ENCODE results near the gene TANK.

TANK gene

DNA sequence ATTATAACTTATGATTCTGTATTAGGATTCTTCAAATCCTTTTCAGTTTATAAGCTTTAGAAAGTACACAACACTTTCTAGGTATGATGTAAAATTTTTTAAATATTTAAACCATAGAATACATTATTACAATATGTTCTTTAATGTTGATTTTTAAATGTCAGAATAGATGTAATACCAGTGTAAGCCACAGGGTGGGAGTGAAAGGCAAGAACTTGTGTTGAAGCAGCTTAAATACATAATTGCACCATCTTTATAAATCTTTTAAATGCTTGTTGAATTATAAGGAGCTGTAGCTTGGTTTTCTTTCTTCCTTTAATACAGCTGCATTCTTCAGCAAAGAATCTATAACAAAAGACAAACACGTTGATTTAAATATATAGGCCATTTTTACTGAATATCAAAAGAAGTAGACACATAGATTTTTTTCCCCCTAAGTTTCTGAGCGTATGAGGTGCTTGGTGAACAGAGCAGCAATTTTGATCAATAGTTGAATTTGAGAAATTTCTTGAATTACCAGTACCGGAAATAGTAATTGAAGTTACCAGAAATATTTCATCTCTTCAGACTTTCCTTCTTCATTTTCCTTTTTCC, 63.0 kb downstream of the TANK start:
- H3K27ac ChIP-seq (ENCODE audit: low read depth, low read length): no peak overlapping the region
- H3K4me3 ChIP-seq (ENCODE audit: insufficient read depth, low read length, poor library complexity, severe bottlenecking): no peak overlapping the region
- 0 out of 2 replicates have a peak, but pooled peaks cover 3% of the 10 kb centered on the region for H3F3A ChIP-seq (ENCODE audit: insufficient read depth)
- H3K9me3 ChIP-seq (ENCODE audit: insufficient read depth, low read length): no peaks in the 10 kb centered on the region
- H3K36me3 ChIP-seq (ENCODE audit: low read length): peaks cover 18% of the 10 kb centered on the region; the same call in 1 of the 2 replicates
- H3K79me2 ChIP-seq (ENCODE audit: insufficient read depth, low read length): no peaks in the 10 kb centered on the region
- no peak overlapping the region for H2AFZ ChIP-seq (ENCODE audit: low read depth, low read length, severe bottlenecking)
- no peaks in the 10 kb centered on the region for H4K20me1 ChIP-seq (ENCODE audit: low read depth, low read length)
- H3K9me2 ChIP-seq (replicated peaks; ENCODE audit: insufficient read depth, low read length): no peaks in the 10 kb centered on the region
- no peaks in the 10 kb centered on the region for H3K27me3 ChIP-seq (ENCODE audit: low read length)
- TF ChIP-seq EZH2phosphoT487 (conservative IDR thresholded peaks at IDR 0.05; ENCODE audit: low read length): no peak
- TF ChIP-seq, protein P1, sequence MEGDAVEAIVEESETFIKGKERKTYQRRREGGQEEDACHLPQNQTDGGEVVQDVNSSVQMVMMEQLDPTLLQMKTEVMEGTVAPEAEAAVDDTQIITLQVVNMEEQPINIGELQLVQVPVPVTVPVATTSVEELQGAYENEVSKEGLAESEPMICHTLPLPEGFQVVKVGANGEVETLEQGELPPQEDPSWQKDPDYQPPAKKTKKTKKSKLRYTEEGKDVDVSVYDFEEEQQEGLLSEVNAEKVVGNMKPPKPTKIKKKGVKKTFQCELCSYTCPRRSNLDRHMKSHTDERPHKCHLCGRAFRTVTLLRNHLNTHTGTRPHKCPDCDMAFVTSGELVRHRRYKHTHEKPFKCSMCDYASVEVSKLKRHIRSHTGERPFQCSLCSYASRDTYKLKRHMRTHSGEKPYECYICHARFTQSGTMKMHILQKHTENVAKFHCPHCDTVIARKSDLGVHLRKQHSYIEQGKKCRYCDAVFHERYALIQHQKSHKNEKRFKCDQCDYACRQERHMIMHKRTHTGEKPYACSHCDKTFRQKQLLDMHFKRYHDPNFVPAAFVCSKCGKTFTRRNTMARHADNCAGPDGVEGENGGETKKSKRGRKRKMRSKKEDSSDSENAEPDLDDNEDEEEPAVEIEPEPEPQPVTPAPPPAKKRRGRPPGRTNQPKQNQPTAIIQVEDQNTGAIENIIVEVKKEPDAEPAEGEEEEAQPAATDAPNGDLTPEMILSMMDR (IDR thresholded peaks at IDR 0.05; ENCODE audit: insufficient read depth, low read length, poor library complexity, severe bottlenecking): peak; percentile 49
- H3K9ac ChIP-seq (ENCODE audit: low read length): no peak overlapping the region
- no peak overlapping the region for H3K4me2 ChIP-seq (ENCODE audit: low read depth, low read length, poor library complexity, severe bottlenecking)

DNA sequence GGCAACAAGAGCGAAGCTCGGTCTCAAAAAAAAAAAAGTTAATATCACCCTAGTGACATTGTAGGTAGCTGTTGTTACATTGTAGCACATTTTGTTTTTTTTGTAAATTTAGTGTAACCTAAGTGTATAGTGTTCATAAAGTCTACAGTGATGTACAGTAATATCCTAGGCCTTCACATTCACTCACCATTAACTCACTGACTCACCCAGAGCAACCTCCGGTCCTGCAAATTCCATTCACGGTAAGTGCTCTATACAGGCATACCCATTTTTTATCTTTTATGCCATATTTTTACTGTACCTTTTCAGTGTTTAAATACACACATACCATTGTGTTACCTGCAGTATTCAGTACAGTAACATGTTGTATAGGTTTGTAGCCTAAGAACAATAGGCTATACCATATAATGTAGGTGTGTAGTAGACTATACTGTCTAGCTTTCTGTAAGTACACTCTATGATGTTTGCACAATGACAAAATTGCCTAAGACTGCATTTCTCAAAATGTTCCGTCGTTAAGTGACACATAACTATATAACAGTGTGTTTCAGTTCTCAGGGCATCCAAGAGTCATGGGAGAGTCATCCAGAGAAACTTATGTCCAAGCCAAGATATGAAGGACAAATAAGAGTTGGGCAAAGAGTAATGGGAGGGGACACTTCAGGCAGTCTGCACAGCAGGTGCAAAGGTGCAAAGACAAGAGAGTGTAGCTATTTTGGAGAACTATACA, 68.4 kb downstream of the TANK start:
- Histone ChIP-seq H2AFZ (ENCODE audit: low read depth, low read length, severe bottlenecking) (no peak overlapping the region), H3K4me3 (ENCODE audit: insufficient read depth, low read length, poor library complexity, severe bottlenecking) (no peak overlapping the region), H3K79me2 (ENCODE audit: insufficient read depth, low read length) (no peaks in the 10 kb centered on the region), H3K27me3 (ENCODE audit: low read length) (no peaks in the 10 kb centered on the region), H3K9ac (ENCODE audit: low read length) (no peak overlapping the region), H3F3A (ENCODE audit: insufficient read depth) (0 out of 2 replicates have a peak, but pooled peaks cover 3% of the 10 kb centered on the region), H3K9me3 (ENCODE audit: insufficient read depth, low read length) (no peaks in the 10 kb centered on the region), H3K4me2 (ENCODE audit: low read depth, low read length, poor library complexity, severe bottlenecking) (no peak overlapping the region), H3K27ac (ENCODE audit: low read depth, low read length) (no peak overlapping the region), H3K36me3 (ENCODE audit: low read length) (peaks cover 26% of the 10 kb centered on the region; the same call in 1 of the 2 replicates), H3K9me2 (replicated peaks; ENCODE audit: insufficient read depth, low read length) (no peaks in the 10 kb centered on the region), H4K20me1 (ENCODE audit: low read depth, low read length) (no peaks in the 10 kb centered on the region)
- TF ChIP-seq EZH2phosphoT487 (conservative IDR thresholded peaks at IDR 0.05; ENCODE audit: low read length): no peak

GRCh38 chr2:161230959-161231358, 70.7 kb downstream of the TANK start:
- H3K4me3 ChIP-seq (ENCODE audit: insufficient read depth, low read length, poor library complexity, severe bottlenecking): no peak overlapping the region
- H3K9me3 ChIP-seq (ENCODE audit: insufficient read depth, low read length): no peaks in the 10 kb centered on the region
- H2AFZ ChIP-seq (ENCODE audit: low read depth, low read length, severe bottlenecking): no peak overlapping the region
- no peak for TF ChIP-seq EZH2phosphoT487 (conservative IDR thresholded peaks at IDR 0.05; ENCODE audit: low read length)
- TF ChIP-seq, protein P1 (IDR thresholded peaks at IDR 0.05; ENCODE audit: insufficient read depth, low read length, poor library complexity, severe bottlenecking): no peak
- peaks cover 23% of the 10 kb centered on the region; the same call in 1 of the 2 replicates for H3K36me3 ChIP-seq (ENCODE audit: low read length)
- H3K9ac ChIP-seq (ENCODE audit: low read length): no peak overlapping the region
- no peaks in the 10 kb centered on the region for H3K27me3 ChIP-seq (ENCODE audit: low read length)
- no peaks in the 10 kb centered on the region for H3K9me2 ChIP-seq (replicated peaks; ENCODE audit: insufficient read depth, low read length)
- no peak overlapping the region for H3K4me2 ChIP-seq (ENCODE audit: low read depth, low read length, poor library complexity, severe bottlenecking)
- H3K27ac ChIP-seq (ENCODE audit: low read depth, low read length): no peak overlapping the region
- 0 out of 2 replicates have a peak, but pooled peaks cover 3% of the 10 kb centered on the region for H3F3A ChIP-seq (ENCODE audit: insufficient read depth)
- H3K79me2 ChIP-seq (ENCODE audit: insufficient read depth, low read length): no peaks in the 10 kb centered on the region
- peaks cover 7% of the 10 kb centered on the region; the same call in 1 of the 2 replicates for H4K20me1 ChIP-seq (ENCODE audit: low read depth, low read length)

DNA sequence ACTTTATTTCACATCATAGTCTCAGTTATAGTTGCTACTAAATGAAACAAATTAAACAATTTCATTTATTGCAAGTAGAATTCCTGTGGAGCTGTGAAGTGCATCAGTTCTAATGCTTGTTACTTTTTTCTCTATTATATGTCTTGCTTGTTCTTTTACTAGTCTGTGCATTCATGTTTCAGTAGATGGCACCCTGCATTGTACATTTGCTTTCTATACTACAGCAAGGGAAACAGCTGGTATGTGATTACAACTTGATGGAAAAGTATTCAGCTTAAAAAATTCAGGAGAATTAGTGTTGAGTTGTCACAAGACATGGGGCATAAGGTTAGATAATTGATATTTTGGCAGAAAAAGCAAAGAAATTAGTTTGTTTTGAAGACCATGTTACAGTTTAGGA, 72.3 kb downstream of the TANK start:
- peaks cover 21% of the 10 kb centered on the region; the same call in 1 of the 2 replicates for H3K36me3 ChIP-seq (ENCODE audit: low read length)
- H2AFZ ChIP-seq (ENCODE audit: low read depth, low read length, severe bottlenecking): no peak overlapping the region
- H3K9ac ChIP-seq (ENCODE audit: low read length): no peak overlapping the region
- H3K27me3 ChIP-seq (ENCODE audit: low read length): no peaks in the 10 kb centered on the region
- H3K79me2 ChIP-seq (ENCODE audit: insufficient read depth, low read length): no peaks in the 10 kb centered on the region
- H3K9me2 ChIP-seq (replicated peaks; ENCODE audit: insufficient read depth, low read length): no peaks in the 10 kb centered on the region
- no peaks in the 10 kb centered on the region for H3K9me3 ChIP-seq (ENCODE audit: insufficient read depth, low read length)
- no peak overlapping the region for H3K4me2 ChIP-seq (ENCODE audit: low read depth, low read length, poor library complexity, severe bottlenecking)
- TF ChIP-seq, protein P1 (IDR thresholded peaks at IDR 0.05; ENCODE audit: insufficient read depth, low read length, poor library complexity, severe bottlenecking): no peak
- no peak for TF ChIP-seq EZH2phosphoT487 (conservative IDR thresholded peaks at IDR 0.05; ENCODE audit: low read length)
- peaks cover 7% of the 10 kb centered on the region; the same call in 1 of the 2 replicates for H3F3A ChIP-seq (ENCODE audit: insufficient read depth)
- no peak overlapping the region for H3K4me3 ChIP-seq (ENCODE audit: insufficient read depth, low read length, poor library complexity, severe bottlenecking)
- no peak overlapping the region for H3K27ac ChIP-seq (ENCODE audit: low read depth, low read length)
- peaks cover 7% of the 10 kb centered on the region; the same call in 1 of the 2 replicates for H4K20me1 ChIP-seq (ENCODE audit: low read depth, low read length)

Data from SU-DHL-6 (cell line).